MM.1S (cell line): ENCODE measurements around the gene SCAPER.

Experiments used
- DNase-seq: peaks from one replicate; pipeline ENCODE4 v3.0.0-alpha.2; 2015
- H2AFZ ChIP-seq: fragments of 300-600 bp; sonication (generic); 2 replicates; pipeline ENCODE4 v1.6.0; 2016; ENCODE audit warnings: antibody characterized with exemption, low read length
- H3F3A ChIP-seq: fragments of 300-600 bp; sonication (generic); 2 replicates; pipeline ENCODE4 v1.6.1; 2016; ENCODE audit warnings: mild to moderate bottlenecking, antibody characterized with exemption, low read length, moderate library complexity, mixed read lengths; ENCODE audit not compliant: insufficient read depth
- H3K27ac ChIP-seq: fragments of 300-600 bp; sonication (generic); 2 replicates; pipeline ENCODE4 v1.5.1; 2016; ENCODE audit warnings: mild to moderate bottlenecking, low read length
- H3K27me3 ChIP-seq: fragments of 300-600 bp; sonication (generic); replicated peaks from 2 replicates; pipeline ENCODE4 v1.6.0; 2016; ENCODE audit warnings: low read length; ENCODE audit not compliant: insufficient read depth
- H3K36me3 ChIP-seq: fragments of 300-600 bp; sonication (generic); replicated peaks from 2 replicates; pipeline ENCODE4 v1.6.1; 2016; ENCODE audit warnings: mild to moderate bottlenecking, low read length, mixed read lengths; ENCODE audit not compliant: insufficient read depth
- H3K4me1 ChIP-seq: fragments of 300-600 bp; sonication (generic); 2 replicates; pipeline ENCODE4 v1.6.1; 2016; ENCODE audit warnings: low read length, mixed read lengths
- H3K4me2 ChIP-seq: fragments of 300-600 bp; sonication (generic); 2 replicates; pipeline ENCODE4 v1.6.0; 2016; ENCODE audit warnings: low read depth, low read length
- H3K4me3 ChIP-seq: fragments of 300-600 bp; sonication (generic); 2 replicates; pipeline ENCODE4 v1.5.1; 2016; ENCODE audit warnings: low read length, mixed read lengths
- H3K79me2 ChIP-seq: fragments of 300-600 bp; sonication (generic); 2 replicates; pipeline ENCODE4 v1.6.1; 2016; ENCODE audit warnings: mixed run types, low read length, mixed read lengths
- H3K9ac ChIP-seq: fragments of 300-600 bp; sonication (generic); 2 replicates; pipeline ENCODE4 v1.6.1; 2016; ENCODE audit warnings: low read length, mixed read lengths
- H3K9me2 ChIP-seq: fragments of 300-600 bp; sonication (generic); replicated peaks from 2 replicates; pipeline ENCODE4 v1.6.1; 2016; ENCODE audit warnings: mild to moderate bottlenecking, low read length, mixed read lengths; ENCODE audit not compliant: insufficient read depth
- H3K9me3 ChIP-seq: fragments of 300-600 bp; sonication (generic); replicated peaks from 2 replicates; pipeline ENCODE4 v1.6.1; 2016; ENCODE audit warnings: mild to moderate bottlenecking, low read length, mixed read lengths; ENCODE audit not compliant: insufficient read depth
- H4K20me1 ChIP-seq: fragments of 300-600 bp; sonication (generic); 2 replicates; pipeline ENCODE4 v1.6.1; 2016; ENCODE audit warnings: mild to moderate bottlenecking, low read length, moderate library complexity, mixed read lengths; ENCODE audit not compliant: insufficient read depth
- CTCF ChIP-seq: fragments of 300-600 bp; sonication (generic); IDR thresholded peaks from 2 replicates; pipeline ENCODE4 v1.5.1; 2016; ENCODE audit warnings: antibody characterized with exemption, low read length, mixed read lengths
- EZH2 ChIP-seq: fragments of 300-600 bp; sonication (generic); optimal IDR thresholded peaks from 2 replicates; pipeline ENCODE3; 2017; ENCODE audit warnings: low read depth, mild to moderate bottlenecking, antibody characterized with exemption, low read length, mixed read lengths
- EZH2phosphoT487 ChIP-seq: fragments of 300-600 bp; sonication (generic); IDR thresholded peaks from 2 replicates; pipeline ENCODE4 v1.6.1; 2018; ENCODE audit warnings: antibody characterized with exemption, low read length

SCAPER gene

GRCh38 chr15:76393614-76394013 lies 511.5 kb downstream of the SCAPER start:
- DNase-seq: no peak
- no peak overlapping the region for H3K9ac ChIP-seq

GRCh38 chr15:76391847-76392246 lies 513.3 kb downstream of the SCAPER start:
- no peak overlapping the region for H3K27ac ChIP-seq
- no peak overlapping the region for H3K9ac ChIP-seq
- no peak for DNase-seq
- no peaks in the 10 kb centered on the region for H4K20me1 ChIP-seq
- no peak overlapping the region for H3K4me2 ChIP-seq
- H2AFZ ChIP-seq: no peak overlapping the region
- no peaks in the 10 kb centered on the region for H3F3A ChIP-seq
- no peaks in the 10 kb centered on the region for H3K36me3 ChIP-seq
- H3K79me2 ChIP-seq: no peaks in the 10 kb centered on the region
- H3K27me3 ChIP-seq: no peaks in the 10 kb centered on the region
- H3K9me2 ChIP-seq: no peaks in the 10 kb centered on the region
- H3K9me3 ChIP-seq: no peaks in the 10 kb centered on the region
- no peak overlapping the region for H3K4me3 ChIP-seq
- no peaks in the 10 kb centered on the region for H3K4me1 ChIP-seq
- TF ChIP-seq EZH2phosphoT487 (no peak), EZH2 (no peak), CTCF (no peak)

More at GRCh38 chr15:76393614-76394013, 511.5 kb downstream of the SCAPER start:
- no peaks in the 10 kb centered on the region for H3K27me3 ChIP-seq
- no peak overlapping the region for H2AFZ ChIP-seq
- no peaks in the 10 kb centered on the region for H3K79me2 ChIP-seq
- no peaks in the 10 kb centered on the region for H3K9me3 ChIP-seq
- no peaks in the 10 kb centered on the region for H3K4me1 ChIP-seq
- no peak overlapping the region for H3K4me3 ChIP-seq
- no peak overlapping the region for H3K27ac ChIP-seq
- H4K20me1 ChIP-seq: no peaks in the 10 kb centered on the region
- no peaks in the 10 kb centered on the region for H3F3A ChIP-seq
- TF ChIP-seq EZH2 (no peak), EZH2phosphoT487 (no peak), CTCF (no peak)
- H3K4me2 ChIP-seq: no peak overlapping the region
- H3K36me3 ChIP-seq: no peaks in the 10 kb centered on the region
- H3K9me2 ChIP-seq: no peaks in the 10 kb centered on the region

- no peak overlapping the region for H3K4me3 ChIP-seq
- no peak for TF ChIP-seq EZH2phosphoT487
- no peak overlapping the region for H3K9ac ChIP-seq
- no peak for DNase-seq
- no peaks in the 10 kb centered on the region for H4K20me1 ChIP-seq
- no peak overlapping the region for H3K4me2 ChIP-seq
- H3K79me2 ChIP-seq: no peaks in the 10 kb centered on the region
- H3K9me3 ChIP-seq: no peaks in the 10 kb centered on the region
- H3K9me2 ChIP-seq: no peaks in the 10 kb centered on the region
- H3K27ac ChIP-seq: no peak overlapping the region
- H2AFZ ChIP-seq: no peak overlapping the region
- H3K4me1 ChIP-seq: no peaks in the 10 kb centered on the region
- H3F3A ChIP-seq: no peaks in the 10 kb centered on the region
- no peaks in the 10 kb centered on the region for H3K27me3 ChIP-seq
- no peaks in the 10 kb centered on the region for H3K36me3 ChIP-seq
These were observed 513.8 kb downstream of the SCAPER start for GRCh38 chr15:76391309-76391708.

GRCh38 chr15:76390571-76390970 lies 514.6 kb downstream of the SCAPER start:
- Histone ChIP-seq H3K9me3 (no peaks in the 10 kb centered on the region), H3K36me3 (no peaks in the 10 kb centered on the region), H3K9ac (no peak overlapping the region), H3K4me1 (no peaks in the 10 kb centered on the region), H3K4me3 (no peak overlapping the region), H3K4me2 (no peak overlapping the region), H3K27me3 (no peaks in the 10 kb centered on the region), H3K79me2 (no peaks in the 10 kb centered on the region), H3K9me2 (no peaks in the 10 kb centered on the region), H3F3A (no peaks in the 10 kb centered on the region), H4K20me1 (no peaks in the 10 kb centered on the region), H2AFZ (no peak overlapping the region), H3K27ac (no peak overlapping the region)
- no peak for DNase-seq
- TF ChIP-seq EZH2phosphoT487: no peak
- TF ChIP-seq EZH2: no peak
